HG02852 (cell line): ENCODE measurements around the gene CNGA3.
"Not testable (repeated sequence)": the region's sequence is repeated elsewhere in the genome, so short reads cannot be mapped to it uniquely, and the experiment has no call there.

Experiments used
- ATAC-seq: cut with Tn5 transposase; IDR thresholded peaks from one replicate; pipeline ENCODE4 v1.9.1; 2021; ENCODE audit warnings: mild to moderate bottlenecking, moderate library complexity; ENCODE audit not compliant: unreplicated experiment

Gene CNGA3

GRCh38 chr2:98346311-98347236 is at the start of gene CNGA3:
Gene CNGA3, plus strand, starts transcription at chr2:98346456. Its CDS starts 23,520 bp downstream, at chr2:98369976.
- no peak for ATAC-seq

DNA sequence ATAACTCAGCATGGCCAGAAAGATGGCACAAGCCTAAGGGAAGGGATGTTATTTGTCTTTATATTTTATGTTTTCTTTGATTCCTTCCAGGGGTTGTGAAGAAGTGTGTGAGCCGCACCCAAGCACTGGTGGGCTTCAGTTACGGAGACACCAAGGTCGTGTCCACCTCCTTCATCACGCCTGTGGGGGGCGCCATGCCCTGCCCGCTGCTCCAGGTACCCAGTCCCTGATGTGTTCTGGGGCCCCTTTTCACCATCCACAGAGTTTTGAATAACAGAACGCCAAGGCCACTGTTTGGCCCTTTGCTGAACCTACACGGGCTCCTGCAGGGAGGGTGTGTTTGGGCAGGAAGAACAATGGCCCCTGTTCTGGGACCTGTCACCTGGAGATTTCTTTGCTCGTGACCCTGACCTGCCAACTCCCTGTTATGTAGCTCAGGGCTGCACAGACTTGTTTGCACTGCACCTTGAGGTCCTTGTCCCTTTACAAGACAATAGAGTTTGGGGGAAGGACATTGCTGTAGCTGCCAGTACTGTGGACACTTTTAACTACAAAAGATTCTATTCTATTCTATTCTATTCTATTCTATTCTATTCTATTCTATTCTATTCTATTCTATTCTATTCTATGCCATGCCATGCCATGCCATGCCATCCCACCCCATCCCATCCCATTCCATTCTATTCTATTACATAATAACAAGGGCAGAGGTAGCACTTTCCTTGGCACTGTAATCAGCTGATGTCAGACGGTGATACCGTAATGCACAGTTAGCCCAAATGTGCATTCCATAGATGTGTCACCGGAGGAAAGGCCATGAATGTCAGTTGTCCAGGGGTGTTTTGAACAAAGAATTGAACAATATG is 48.2 kb upstream of the CNGA3 start:
- no peak for ATAC-seq

DNA sequence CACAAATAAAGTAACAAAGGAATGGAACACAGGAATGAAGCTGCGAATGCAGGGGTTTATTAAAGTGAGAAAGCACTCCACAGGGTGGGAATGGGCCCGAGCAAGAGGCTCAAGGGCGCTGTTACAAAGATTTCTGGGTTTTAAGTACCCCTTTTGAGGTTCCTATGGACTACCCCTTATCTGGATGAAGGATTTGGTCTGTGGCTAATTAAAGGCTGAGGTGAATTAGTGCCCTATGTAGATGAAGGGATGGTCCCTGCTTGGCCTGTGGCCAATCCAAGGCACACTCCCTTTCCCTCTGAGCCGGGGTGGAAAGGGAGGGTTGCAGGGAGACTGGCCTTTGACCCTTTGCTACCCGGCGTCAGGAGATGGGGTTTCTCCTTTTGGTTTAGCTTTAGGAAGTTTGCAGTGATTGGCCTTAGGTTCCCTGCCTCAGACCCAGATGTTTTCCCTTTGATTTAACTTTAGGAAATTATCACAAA is 47.5 kb upstream of the CNGA3 start:
- ATAC-seq: no peak

DNA sequence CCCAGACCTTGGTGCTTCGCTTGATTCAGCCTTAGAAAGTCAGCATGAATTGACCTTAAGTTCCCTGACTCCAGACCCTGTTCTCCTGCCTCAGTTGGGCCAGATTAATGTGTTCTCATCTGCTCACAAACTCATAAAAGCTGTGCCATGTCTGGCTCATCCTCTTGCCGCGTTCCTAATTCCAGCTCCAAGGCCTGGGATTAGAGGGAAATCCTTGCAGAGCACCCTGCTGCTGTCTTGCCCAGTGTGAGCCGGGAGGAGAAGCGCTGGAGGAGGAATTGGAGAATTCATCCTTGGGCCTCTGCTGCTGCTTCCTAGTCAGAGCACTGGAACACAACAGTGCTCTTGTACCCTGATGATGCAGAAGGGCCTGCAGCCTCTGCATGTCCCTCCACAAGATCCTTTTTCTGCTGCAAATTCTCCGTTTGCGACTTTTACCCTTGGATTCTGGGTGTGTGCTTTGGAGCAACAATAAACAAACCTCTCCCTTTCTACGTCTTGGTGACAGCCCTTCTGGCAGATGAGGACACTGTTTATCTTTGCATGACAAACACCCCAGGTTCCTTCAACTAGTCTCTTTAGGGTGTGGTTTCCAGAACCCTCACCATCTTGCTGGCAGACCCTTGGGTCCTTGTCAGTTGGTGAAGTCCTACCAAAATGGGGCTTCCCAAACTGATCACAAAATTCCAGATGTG is 46.9 kb upstream of the CNGA3 start:
- no peak for ATAC-seq

DNA sequence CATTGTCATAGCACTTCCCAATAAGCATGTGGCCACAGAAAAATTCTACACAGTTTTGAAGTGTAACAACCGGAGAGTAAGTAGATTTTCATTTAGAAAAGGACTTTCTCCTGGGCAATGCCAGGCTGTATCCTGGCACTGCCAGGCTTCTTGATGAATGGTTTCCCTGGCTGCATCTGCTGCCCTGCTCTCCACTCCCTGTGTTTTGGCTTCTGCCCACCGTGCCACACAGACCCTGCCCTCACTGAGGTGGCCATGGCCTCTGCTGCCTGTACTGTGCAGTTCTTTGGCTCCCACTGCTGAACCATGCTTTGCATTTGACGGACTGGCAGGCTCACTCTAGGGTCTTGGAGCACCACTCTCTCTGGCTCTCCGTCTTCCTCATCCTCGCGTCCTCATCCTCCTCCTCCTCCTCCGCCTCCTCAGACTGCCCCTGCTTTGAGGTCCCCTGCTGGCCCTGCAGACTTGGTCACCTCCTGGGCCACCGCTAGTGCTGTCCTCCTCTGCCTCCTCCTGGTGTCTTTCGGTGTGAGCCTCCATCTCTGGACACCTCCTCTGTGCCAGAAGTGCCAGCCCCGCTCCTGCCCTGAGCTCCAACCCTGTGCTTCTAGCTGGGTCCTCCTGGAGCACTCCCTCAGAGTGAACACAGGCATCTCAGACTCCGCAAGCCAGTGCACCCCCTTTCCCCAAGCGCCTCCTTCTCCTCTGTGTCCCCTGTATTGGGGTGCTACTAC is 45.9 kb upstream of the CNGA3 start:
- no peak for ATAC-seq

DNA sequence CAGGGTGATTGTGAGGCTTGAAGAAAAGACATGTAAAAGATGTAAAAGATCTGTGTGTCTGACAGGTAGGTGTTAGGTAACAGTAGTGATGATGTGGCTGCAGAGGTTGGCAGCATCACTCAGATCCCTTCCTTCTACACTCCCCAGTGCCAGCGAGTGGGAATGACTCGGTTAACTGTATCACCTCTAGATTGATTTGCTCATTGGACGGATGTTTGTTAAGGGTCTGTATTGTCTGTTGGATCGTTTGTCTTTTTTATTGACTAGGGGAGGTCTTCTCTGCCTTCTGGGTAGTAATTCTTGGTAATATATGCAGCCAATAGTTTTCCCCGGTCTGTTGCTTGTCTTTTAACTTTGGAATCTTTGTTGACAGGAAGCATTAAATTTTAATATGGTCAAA is 44.8 kb upstream of the CNGA3 start:
- ATAC-seq: no peak

GRCh38 chr2:98307131-98307696 is 39.0 kb upstream of the CNGA3 start:
- not testable (repeated sequence) for ATAC-seq

DNA sequence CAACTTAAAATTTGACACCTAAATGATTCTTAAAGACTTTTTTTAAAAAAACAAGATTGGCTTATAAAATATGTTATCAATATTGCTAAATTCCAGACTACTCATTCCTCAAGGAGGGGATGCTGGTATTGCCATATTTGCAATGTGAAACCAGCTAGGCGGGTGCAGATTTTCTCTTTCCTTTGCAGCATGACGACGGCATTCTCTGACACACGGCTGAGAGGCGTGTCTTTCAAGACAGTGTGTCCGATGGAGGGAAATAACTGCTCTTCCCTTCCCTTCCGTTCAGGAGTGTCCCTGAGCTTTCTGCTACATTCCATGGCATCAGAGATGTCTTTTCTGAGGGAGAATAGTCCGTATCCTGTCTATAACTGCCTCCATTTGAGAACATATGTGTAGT is 38.2 kb upstream of the CNGA3 start:
- no peak for ATAC-seq

- no peak for ATAC-seq
Observed at GRCh38 chr2:98308532-98308931, 37.7 kb upstream of the CNGA3 start.

- no peak for ATAC-seq
Observed at GRCh38 chr2:98309580-98309979, 36.7 kb upstream of the CNGA3 start.

- no peak for ATAC-seq
Observed at GRCh38 chr2:98310010-98310409, 36.2 kb upstream of the CNGA3 start.

DNA sequence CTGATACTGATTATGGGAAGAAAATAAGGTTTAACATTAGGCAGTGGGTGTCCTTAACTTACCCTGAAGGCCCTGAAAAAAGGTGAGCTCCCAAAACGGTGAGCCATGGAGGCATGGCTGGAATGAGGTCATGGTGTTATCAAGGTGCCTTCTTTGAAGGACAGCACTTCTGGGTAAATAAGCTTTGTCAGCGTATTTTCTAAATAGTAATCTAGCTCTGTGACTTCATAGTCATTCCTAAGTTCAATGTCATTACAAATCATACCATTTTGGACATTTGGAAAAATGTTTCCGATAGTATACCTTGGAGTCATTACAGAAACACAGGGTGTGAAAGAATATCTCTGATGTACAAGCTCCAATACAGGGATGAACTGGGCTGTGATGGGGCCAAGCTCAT is 35.2 kb upstream of the CNGA3 start:
- no peak for ATAC-seq

DNA sequence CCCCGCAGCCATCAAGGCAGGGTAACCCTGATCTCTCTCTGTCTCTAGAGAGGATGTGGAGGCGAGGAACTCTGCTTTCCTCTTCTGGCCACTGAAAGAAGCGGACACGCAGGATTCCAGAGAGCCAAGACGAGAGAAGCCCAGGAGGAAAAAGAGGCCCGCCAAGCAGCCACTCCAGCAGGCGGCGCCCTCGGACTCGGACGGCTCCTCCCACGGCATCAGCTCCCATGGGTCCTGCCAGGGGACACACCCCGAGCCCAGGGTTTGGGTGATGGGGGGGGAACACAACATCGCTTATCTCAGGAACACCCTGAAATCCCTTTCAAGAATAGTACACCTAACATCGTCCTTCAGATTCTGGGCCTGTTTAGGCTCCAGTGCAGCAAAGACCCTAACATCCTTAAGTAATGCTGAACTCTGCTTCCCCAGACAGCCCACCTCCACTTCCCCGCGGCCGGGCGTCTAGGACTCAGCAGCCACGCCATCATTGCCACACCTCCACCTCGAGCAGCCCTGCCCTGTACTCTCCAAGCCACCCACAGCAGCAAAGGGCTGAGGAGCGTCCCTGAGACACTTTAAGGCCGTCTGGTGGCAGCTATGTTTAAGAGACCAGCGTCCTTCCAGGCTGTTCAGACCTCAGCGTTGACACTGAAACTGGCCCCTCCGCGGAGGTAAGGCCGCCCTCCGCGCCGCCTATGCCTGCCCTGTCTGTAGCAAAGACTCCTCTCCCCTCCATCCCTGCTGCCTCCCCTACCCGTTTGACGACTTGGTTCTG is 34.3 kb upstream of the CNGA3 start:
- ATAC-seq: no peak

DNA sequence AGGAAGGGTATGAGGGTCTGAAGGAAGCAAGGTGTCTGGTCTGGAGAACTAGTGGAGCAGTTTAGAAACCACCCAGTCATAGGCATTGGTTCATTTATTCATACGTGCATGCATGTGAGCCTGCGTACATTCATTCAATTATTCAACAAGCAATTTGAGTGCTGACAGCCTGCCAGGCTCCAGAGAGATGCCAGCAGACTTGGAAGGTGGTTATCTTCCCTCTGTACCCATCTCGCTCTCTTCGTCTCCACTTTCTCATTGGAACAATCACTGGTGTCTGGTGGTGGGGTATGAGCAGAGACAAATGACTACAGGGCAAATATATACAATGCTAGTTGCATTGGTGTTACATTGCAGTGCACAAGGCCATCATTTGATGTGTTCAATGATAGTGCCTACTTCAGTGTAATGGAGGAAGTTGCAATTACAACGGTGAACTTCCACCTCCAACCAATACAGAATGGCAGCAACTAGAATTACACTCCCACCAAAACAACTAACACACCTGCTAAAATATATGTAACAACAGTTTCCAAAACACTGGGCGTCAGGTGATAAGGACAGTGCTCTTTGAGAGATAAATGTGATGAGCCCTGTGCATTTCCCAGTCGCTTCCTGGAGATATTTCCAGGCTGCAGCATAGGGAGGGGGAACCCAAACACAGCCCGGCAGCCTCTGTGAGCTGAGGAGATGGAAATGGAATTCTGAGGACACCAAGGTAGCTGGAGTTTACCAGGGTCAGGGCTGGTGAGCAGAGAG is 32.6 kb upstream of the CNGA3 start:
- ATAC-seq: no peak

- no peak for ATAC-seq
Observed at GRCh38 chr2:98314251-98314650, 32.0 kb upstream of the CNGA3 start.

GRCh38 chr2:98315957-98316356 is 30.3 kb upstream of the CNGA3 start:
- no peak for ATAC-seq

DNA sequence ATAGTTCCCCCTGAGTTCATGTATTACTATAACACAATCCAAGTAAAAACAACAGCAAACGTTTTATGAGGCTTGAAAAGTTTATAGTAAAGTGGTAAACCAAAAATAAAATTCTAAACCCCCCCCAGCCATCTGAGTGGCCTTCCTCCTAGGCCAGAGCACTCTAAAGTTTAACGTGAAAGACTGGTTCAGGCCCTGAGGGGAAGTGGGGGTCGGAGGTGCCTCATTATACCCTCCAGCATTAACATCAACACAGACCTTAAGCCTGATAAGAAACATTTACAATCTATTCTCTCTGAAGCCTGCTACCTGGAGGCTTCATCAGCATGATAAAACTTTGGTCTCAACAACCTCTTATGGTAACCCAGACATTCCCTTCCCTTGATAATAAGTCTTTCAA is 29.0 kb upstream of the CNGA3 start:
- no peak for ATAC-seq

- not testable (repeated sequence) for ATAC-seq
Observed at GRCh38 chr2:98320171-98320570, 26.1 kb upstream of the CNGA3 start.

- no peak for ATAC-seq
Observed at GRCh38 chr2:98324181-98324580, 22.1 kb upstream of the CNGA3 start.
